ENCODE measurements around the gene TRMT5. TPM values are rescaled to one million over a fixed set of nuclear protein-coding genes. Genes with fewer than 3 reads are reported as not detected.

TRMT5 gene
- total and polyA plus RNA-seq, 2 donors (not counting 1 experiment from before 2014, with no cell fraction given) = 8.0 to 18.3 TPM

- H3K27me3 ChIP-seq (ENCODE audit: control insufficient read depth, insufficient read depth, low read length) = no peaks in the 10 kb centered on the region
- no peak overlapping the region for H3K27ac ChIP-seq (ENCODE audit: insufficient read depth, low read length)
- no peak overlapping the region for H2AFZ ChIP-seq (ENCODE audit: low read length)
- no peaks in the 10 kb centered on the region for H3K9me3 ChIP-seq (ENCODE audit: control insufficient read depth, insufficient read depth, low read depth, low read length)
- H3K4me1 ChIP-seq (ENCODE audit: control insufficient read depth, extremely low read depth, insufficient read depth, low read length) = no peaks in the 10 kb centered on the region
- DNase-seq (ENCODE audit: low read depth in 2 of 2) = peak in 1 of 2 donors; percentile 7
- no peaks in the 10 kb centered on the region for H4K20me1 ChIP-seq (ENCODE audit: control insufficient read depth, extremely low read depth, insufficient read depth, low read length)
- no peak for TF ChIP-seq CTCF (conservative IDR thresholded peaks at IDR 0.05 in 1 of 2, IDR thresholded peaks at IDR 0.05 in 1 of 2; ENCODE audit: low read depth in 1 of 2, low read length in 2 of 2)
- TF ChIP-seq EZH2 (IDR thresholded peaks at IDR 0.05; ENCODE audit: low read length, missing control alignments) = no peak
- H3K9ac ChIP-seq (ENCODE audit: insufficient read depth, low read length) = no peak overlapping the region
- no peak overlapping the region for H3K4me3 ChIP-seq (replicated peaks in 1 of 4; ENCODE audit: control extremely low read depth in 1 of 4, insufficient read depth in 1 of 4, low read depth in 3 of 4, low read length in 4 of 4)
- H3K36me3 ChIP-seq (ENCODE audit: control insufficient read depth, insufficient read depth, low read length) = no peaks in the 10 kb centered on the region
- no peak overlapping the region for H3K4me2 ChIP-seq (ENCODE audit: extremely low read depth, insufficient read depth, low read length)
- H3K79me2 ChIP-seq (ENCODE audit: control insufficient read depth, insufficient read depth, low read length) = no peaks in the 10 kb centered on the region
These were observed 55.6 kb downstream of the TRMT5 start for GRCh38 chr14:60925286-60925685.

GRCh38 chr14:60922050-60922449 is 58.8 kb downstream of the TRMT5 start:
- Histone ChIP-seq H3K27me3 (ENCODE audit: control insufficient read depth, insufficient read depth, low read length) (no peaks in the 10 kb centered on the region), H3K27ac (ENCODE audit: insufficient read depth, low read length) (no peak overlapping the region), H3K9ac (ENCODE audit: insufficient read depth, low read length) (no peak overlapping the region), H3K9me3 (ENCODE audit: control insufficient read depth, insufficient read depth, low read depth, low read length) (no peaks in the 10 kb centered on the region), H3K4me1 (ENCODE audit: control insufficient read depth, extremely low read depth, insufficient read depth, low read length) (no peaks in the 10 kb centered on the region), H3K4me3 (replicated peaks in 1 of 4; ENCODE audit: control extremely low read depth in 1 of 4, insufficient read depth in 1 of 4, low read depth in 3 of 4, low read length in 4 of 4) (no peak overlapping the region), H3K4me2 (ENCODE audit: extremely low read depth, insufficient read depth, low read length) (no peak overlapping the region), H2AFZ (ENCODE audit: low read length) (no peak overlapping the region), H3K79me2 (ENCODE audit: control insufficient read depth, insufficient read depth, low read length) (no peaks in the 10 kb centered on the region), H3K36me3 (ENCODE audit: control insufficient read depth, insufficient read depth, low read length) (no peaks in the 10 kb centered on the region), H4K20me1 (ENCODE audit: control insufficient read depth, extremely low read depth, insufficient read depth, low read length) (no peaks in the 10 kb centered on the region)
- TF ChIP-seq CTCF (conservative IDR thresholded peaks at IDR 0.05 in 1 of 2, IDR thresholded peaks at IDR 0.05 in 1 of 2; ENCODE audit: low read depth in 1 of 2, low read length in 2 of 2) (no peak), EZH2 (IDR thresholded peaks at IDR 0.05; ENCODE audit: low read length, missing control alignments) (no peak)
- DNase-seq (ENCODE audit: low read depth in 2 of 2) = peak; percentile 55 to 68

Other genes with a start within 250 kb of the TRMT5 start
- 33.6 and 48.2 TPM in 2 replicates for gene MNAT1, start 246.3 kb downstream of the TRMT5 start, total RNA-seq
- 52.5 and 58.5 TPM in 2 replicates for gene MNAT1, start 246.3 kb downstream of the TRMT5 start, polyA plus RNA-seq
- gene SLC38A6, start 166 bp upstream of the TRMT5 start, total RNA-seq = 84.7 and 93.3 TPM in 2 replicates
- gene SLC38A6, start 166 bp upstream of the TRMT5 start, polyA plus RNA-seq = 39.0 and 39.8 TPM in 2 replicates